LNCAP (cell line): ENCODE data around the gene TARS2.

Experiments
- TF ChIP-seq, protein P1 (sequence below): fragments of 450-650 bp; IDR thresholded peaks from 2 replicates; pipeline ENCODE4 v1.5.1; 2017; ENCODE audit warnings: mild to moderate bottlenecking

Gene TARS2

DNA sequence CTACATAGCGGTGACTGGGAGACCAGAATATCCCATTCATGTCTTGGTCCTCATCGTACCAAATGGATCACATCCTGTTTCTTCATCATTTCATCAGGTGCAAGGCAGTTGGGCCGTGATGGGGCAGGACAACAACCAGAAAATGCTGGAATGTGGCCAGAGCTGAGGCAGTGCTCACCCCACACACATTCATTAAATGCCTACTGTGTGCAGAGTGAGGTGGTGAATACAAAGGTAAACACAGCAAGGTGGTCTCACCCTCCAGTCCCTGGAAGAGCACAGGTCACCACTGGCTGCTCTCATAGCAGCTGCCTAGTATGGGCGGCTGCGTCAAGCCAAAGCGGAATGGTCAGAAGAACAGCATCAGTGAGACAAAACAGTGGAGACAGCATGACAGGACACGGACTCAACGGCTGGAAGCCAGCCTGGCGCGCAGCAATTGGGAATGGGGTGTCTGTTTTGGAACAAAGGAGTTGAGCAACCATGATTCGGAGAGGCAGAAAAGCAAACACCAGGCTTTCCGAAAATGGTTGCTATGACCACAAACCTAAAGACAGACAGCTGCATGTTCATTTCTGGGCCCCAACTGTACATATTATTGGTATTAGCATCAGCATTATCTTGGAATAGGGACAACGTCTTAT, 56.4 kb downstream of the TARS2 start:
- TF ChIP-seq, protein P1, sequence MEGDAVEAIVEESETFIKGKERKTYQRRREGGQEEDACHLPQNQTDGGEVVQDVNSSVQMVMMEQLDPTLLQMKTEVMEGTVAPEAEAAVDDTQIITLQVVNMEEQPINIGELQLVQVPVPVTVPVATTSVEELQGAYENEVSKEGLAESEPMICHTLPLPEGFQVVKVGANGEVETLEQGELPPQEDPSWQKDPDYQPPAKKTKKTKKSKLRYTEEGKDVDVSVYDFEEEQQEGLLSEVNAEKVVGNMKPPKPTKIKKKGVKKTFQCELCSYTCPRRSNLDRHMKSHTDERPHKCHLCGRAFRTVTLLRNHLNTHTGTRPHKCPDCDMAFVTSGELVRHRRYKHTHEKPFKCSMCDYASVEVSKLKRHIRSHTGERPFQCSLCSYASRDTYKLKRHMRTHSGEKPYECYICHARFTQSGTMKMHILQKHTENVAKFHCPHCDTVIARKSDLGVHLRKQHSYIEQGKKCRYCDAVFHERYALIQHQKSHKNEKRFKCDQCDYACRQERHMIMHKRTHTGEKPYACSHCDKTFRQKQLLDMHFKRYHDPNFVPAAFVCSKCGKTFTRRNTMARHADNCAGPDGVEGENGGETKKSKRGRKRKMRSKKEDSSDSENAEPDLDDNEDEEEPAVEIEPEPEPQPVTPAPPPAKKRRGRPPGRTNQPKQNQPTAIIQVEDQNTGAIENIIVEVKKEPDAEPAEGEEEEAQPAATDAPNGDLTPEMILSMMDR = no peak

DNA sequence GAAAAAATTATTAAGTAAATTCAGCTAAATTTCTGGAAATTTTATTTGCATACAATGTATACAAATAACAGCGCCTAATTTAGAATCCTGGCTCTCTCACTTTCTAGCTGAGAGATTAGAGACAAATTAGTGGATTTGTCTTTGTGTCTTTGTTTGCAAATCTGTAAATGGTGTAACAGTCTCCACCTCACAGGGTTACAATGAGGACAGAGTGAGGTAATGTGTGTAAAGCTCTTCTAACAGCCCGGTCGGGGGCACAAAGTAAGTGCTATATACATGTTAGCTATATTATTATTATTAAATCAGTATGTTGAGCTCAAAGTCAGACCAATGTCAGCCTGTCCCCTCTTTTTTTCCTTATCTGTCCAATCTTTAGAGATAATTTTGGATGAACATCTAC, 57.0 kb downstream of the TARS2 start:
- TF ChIP-seq, protein P1 = no peak

DNA sequence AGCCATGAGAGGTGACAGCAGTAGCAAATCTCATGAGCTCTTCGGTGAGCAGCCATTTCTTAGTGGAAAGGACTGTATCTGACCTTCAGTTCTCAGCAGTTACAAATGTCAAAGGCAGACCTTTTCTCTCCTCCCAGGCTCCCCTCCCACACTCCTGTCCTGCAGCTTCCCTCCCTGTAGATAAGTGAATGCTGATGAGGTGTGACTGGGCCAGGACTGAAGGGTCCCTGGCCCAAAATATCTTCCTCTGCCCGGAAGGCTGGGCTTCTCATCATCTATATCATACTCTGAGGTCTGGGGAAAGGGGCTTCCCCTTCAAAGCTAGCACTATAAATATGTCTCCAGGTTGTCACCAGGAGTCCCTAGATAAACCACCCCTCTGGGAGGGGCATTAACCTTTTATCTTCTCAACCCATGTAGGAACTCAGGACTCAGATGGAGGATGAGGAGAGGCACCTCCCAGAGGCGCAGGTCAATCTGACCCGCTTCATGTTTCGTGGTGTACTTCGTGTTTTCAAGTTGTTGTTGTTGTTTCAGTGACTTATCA, 58.3 kb downstream of the TARS2 start:
- TF ChIP-seq, protein P1 = no peak

DNA sequence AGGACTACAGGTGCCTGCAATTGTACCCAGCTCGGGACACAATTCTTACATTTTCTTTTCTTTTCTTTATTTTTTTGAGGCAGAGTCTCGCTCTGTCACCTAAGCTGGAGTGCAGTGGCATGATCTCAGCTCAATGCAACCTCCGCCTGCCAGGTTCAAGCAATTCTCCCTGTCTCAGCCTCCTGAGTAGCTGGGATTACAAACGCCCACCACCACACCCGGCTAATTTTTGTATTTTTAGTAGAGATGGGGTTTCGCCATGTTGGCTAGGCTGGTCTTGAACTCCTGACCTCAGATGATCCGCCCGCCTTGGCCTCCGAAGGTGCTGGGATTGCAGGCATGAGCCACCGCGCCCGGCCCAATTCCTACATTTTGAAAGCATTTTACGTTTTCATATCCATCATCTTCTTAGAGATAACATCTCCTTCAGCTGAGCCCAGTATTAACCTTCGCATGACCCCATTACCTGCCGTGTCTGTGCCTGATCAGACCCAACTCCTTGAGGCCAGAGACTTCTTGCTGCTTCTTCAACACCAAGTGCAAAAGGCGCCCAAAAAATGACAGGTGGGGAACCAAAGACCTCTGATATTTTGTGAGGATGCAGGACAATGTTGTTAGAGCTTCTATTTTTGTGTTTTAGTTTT, 59.2 kb downstream of the TARS2 start:
- TF ChIP-seq, protein P1 = no peak

DNA sequence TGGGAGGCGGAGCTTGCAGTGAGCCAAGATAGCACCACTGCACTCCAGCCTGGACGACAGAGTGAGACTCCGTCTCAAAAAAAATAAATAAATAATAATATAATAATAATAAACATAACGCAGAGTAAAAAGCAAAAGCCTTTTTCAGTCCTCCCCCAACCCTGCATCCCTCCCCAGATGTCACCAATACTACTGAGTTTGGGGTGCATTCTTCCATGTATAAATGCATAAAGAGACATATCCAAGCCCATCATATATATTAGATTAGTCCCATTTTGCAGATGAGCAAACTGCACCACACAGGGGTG, 61.1 kb downstream of the TARS2 start:
- TF ChIP-seq, protein P1 = no peak

DNA sequence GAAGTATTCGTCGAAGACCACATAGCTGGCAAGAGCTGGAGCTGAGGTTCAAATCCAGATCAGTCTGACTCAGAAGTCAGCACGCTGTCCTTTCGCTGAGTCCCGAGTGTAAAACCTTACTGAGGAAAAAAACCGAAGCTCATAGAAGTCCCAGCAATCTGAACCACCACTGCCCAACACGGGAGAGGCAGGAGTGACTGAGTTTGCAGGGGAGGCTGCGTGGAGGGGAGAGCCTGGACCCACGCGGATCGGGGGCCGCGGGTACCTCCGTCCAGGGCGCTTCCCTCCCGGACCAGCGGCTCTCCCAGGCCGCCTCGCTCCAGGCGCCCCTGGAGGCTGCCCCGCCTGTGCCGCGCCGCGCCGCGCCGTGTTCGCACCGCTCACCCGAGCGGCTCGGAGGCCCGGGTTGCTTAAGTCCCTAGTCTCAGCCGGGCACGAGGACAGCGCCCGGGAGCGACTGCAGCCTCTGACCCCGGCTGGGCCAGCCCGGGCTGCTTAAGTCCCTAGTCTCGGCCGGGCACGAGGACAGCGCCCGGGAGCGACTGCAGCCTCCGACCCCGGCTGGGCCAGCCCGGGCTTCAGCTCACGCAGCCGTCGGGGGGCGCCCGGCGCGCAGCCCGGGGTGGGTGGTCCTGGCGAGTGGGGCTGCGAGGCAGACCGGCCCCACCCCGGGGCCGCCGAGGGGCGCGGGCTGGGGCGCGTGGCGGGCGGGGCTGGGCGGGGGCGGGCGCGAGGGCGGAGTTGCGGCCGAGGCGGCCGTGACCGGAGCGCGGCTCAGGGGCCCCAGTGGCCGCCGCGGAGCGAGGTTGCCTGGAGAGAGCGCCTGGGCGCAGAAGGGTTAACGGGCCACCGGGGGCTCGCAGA, 61.6 kb downstream of the TARS2 start, which contains the start of gene ADAMTSL4:
Gene ADAMTSL4, plus strand, starts transcription at position 777 of the 864 bp plus-strand sequence. CDS start 2,881 bp downstream, outside the sequence.
- TF ChIP-seq, protein P1 = peak; percentile 23; the same call in 1 of the 2 replicates

DNA sequence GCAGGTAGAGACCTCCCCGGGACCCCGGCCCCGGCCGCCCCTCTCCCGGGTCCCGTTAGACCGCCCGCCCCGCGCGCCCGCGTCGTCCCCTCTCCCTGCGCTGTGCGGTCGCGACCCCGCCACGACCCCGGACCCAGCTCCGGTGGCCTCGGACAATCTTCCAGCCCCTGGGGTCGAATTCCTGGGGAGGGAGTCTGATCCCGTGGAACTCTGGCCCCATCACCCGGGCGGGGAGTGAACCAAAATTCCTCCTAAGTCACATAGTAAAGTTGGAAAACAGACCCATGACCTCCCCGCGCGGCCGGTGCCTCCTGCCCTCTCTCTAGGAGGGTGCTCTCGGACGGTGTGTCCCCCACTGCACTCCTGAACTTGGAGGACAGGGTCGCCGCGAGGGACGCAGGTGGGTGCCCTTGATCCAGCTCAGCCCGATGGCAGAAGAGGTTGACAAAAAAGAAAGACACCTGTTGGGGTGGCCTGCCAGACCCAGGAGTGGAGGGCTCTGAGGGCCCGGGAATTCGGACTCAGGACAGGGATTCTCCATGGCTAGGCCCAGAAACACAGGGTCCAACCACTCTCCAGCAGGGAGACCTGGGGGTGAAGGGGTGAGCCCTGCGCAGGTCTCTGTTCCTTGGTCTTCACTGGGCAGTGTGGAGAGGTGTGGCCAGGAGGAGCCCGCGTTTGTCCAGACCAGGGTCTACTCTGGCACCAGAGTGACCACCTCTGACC, 62.4 kb downstream of the TARS2 start:
- TF ChIP-seq, protein P1 = no peak
